Right atrium auricular region (tissue), 2 donors: ENCODE results near the gene CDKN2AIPNL. TPM values are rescaled to one million over a fixed set of nuclear protein-coding genes. Genes with fewer than 3 reads are reported as not detected.
"Not testable (repeated sequence)": the region's sequence is repeated elsewhere in the genome, so short reads cannot be mapped to it uniquely, and the experiment has no call there.

Source experiments
- DNase-seq: peaks from one replicate; pipeline ENCODE4 v3.0.0-alpha.2; 2019; ENCODE audit warnings: low spot score
- H3K27ac ChIP-seq, 2 donors: fragments of 200-600 bp; sonication (generic); 1 replicate in 1 of 2; 2 replicates in 1 of 2; pipeline ENCODE4 v1.5.1; 2016 to 2019
- H3K27me3 ChIP-seq, 2 donors: fragments of 200-600 bp; sonication (generic); one replicate each; pipeline versions ENCODE4 v1.5.1 to v1.6.0; 2017 to 2019
- H3K36me3 ChIP-seq: fragments of 200-600 bp; sonication (generic); one replicate; pipeline ENCODE4 v1.5.1; 2016
- H3K4me1 ChIP-seq, 2 donors: fragments of 200-600 bp; sonication (generic); one replicate each; pipeline versions ENCODE4 v1.5.1 to v1.6.0; 2017 to 2019
- H3K4me3 ChIP-seq, 2 donors: fragments of 200-600 bp; sonication (generic); 1 replicate in 1 of 2; 2 replicates in 1 of 2; pipeline ENCODE4 v1.5.1; 2017 to 2019; ENCODE audit warnings: mild to moderate bottlenecking in 1 of 2, moderate library complexity in 1 of 2
- H3K9me3 ChIP-seq, 2 donors: fragments of 200-600 bp; sonication (generic); one replicate each; pipeline ENCODE4 v1.5.1; 2019
- CTCF ChIP-seq, 2 donors: fragments of 200-600 bp; sonication (generic); IDR thresholded peaks; one replicate each; pipeline ENCODE4 v1.5.1; 2019; ENCODE audit warnings: antibody characterized with exemption in 2 of 2
- total RNA-seq, 2 donors: library from RNA; depleted of rRNA; stranded (reverse); fragments of >200 nt; gene quantifications; one replicate each; pipeline ENCODE4 v1.1.0, GENCODE V29; 2016

The CDKN2AIPNL gene
- total RNA-seq, 2 donors from 2014 or later = 28.2 to 32.8 TPM

- Histone ChIP-seq H3K4me3 (no peak overlapping the region), H3K27me3 (no peaks in the 10 kb centered on the region), H3K4me1 (no peaks in the 10 kb centered on the region), H3K36me3 (no peaks in the 10 kb centered on the region), H3K27ac (no peak overlapping the region), H3K9me3 (peaks cover 0 to 8% of the 10 kb centered on the region in 2 donors)
- no peak for TF ChIP-seq CTCF (IDR thresholded peaks at IDR 0.05)
- DNase-seq = no peak
These were observed 11.2 kb upstream of the CDKN2AIPNL start for GRCh38 chr5:134422791-134423365.

DNA sequence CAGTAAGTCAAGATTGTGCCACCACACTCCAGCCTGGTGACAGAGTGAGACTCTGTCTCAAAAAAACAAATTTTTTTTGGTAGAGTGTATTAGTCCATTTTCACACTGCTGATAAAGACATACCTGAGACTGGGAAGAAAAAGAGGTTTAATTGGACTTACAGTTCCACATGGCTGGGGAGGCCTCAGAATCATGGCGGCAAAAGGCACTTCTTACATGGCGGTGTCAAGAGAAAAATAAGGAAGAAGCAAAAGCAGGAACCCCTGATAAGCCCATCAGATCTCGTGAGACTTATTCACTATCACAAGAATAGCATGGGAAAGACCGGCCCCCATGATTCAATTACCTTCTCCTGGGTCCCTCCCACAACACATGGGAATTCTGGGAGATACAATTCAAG is 9.4 kb upstream of the CDKN2AIPNL start:
- not testable (repeated sequence) for H3K36me3 ChIP-seq, H3K27me3 ChIP-seq, DNase-seq, H3K27ac ChIP-seq, H3K4me3 ChIP-seq, H3K4me1 ChIP-seq, H3K9me3 ChIP-seq

DNA sequence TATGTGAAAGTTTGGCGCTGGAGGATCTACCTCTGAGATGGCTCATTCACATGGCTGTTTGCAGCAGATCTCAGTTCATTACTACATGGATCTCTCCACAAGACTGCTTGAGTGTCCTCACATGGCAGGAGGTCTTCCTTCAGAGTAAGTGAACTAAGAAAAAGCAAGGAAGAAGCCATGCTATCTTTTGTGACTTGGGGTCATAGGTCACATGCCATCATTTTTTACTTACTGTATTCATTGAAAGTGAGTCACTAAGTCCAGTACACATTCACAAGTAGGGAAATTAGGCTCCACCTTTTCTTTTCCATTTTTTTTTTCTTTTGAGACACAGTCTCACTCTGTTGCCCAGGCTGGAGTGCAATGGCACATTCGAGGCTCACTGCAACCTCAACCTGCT is 8.7 kb upstream of the CDKN2AIPNL start:
- TF ChIP-seq CTCF (IDR thresholded peaks at IDR 0.05) = no peak
- H3K27me3 ChIP-seq = no peaks in the 10 kb centered on the region
- no peaks in the 10 kb centered on the region for H3K36me3 ChIP-seq
- H3K4me3 ChIP-seq = no peak overlapping the region
- H3K4me1 ChIP-seq = no peaks in the 10 kb centered on the region
- no peak for DNase-seq
- no peak overlapping the region for H3K27ac ChIP-seq
- H3K9me3 ChIP-seq = peaks cover 0 to 8% of the 10 kb centered on the region in 2 donors

GRCh38 chr5:134418958-134419357 is 7.3 kb upstream of the CDKN2AIPNL start:
- TF ChIP-seq CTCF (IDR thresholded peaks at IDR 0.05) = no peak
- DNase-seq = no peak
- Histone ChIP-seq H3K27me3 (no peaks in the 10 kb centered on the region), H3K36me3 (no peaks in the 10 kb centered on the region), H3K27ac (no peak overlapping the region), H3K4me3 (no peak overlapping the region), H3K4me1 (no peaks in the 10 kb centered on the region), H3K9me3 (peaks cover 0 to 8% of the 10 kb centered on the region in 2 donors)

GRCh38 chr5:134417707-134418106 is 6.0 kb upstream of the CDKN2AIPNL start:
- TF ChIP-seq CTCF (IDR thresholded peaks at IDR 0.05) = no peak
- Histone ChIP-seq H3K36me3 (no peaks in the 10 kb centered on the region), H3K4me1 (peaks cover 0 to 6% of the 10 kb centered on the region in 2 donors), H3K4me3 (no peak overlapping the region), H3K27me3 (no peaks in the 10 kb centered on the region), H3K9me3 (peaks cover 0 to 8% of the 10 kb centered on the region in 2 donors), H3K27ac (no peak overlapping the region)
- no peak for DNase-seq

DNA sequence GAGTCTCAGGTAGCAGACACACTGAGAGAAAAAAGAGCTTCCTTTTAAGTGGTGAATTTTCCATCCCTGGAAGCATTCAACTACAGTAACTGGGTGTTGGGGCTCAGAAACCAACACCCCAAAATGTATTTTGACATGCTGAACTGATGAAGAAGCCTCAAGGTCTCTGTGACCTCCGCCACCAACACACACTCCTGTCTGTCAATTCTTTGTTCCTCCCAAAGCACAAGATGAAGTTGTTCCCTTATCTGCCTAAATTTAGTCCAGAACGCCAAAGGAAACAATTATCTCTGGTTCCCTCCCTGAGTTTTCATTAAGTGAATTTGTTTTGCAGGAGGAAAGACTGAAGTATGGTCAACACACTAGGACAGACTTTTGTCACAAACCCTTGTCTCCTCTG is 1.4 kb upstream of the CDKN2AIPNL start:
- H3K9me3 ChIP-seq = no peaks in the 10 kb centered on the region
- H3K4me1 ChIP-seq = peaks cover 0 to 36% of the 10 kb centered on the region in 2 donors
- H3K36me3 ChIP-seq = peaks cover 3% of the 10 kb centered on the region
- DNase-seq = no peak
- no peaks in the 10 kb centered on the region for H3K27me3 ChIP-seq
- no peak overlapping the region for H3K4me3 ChIP-seq
- peak overlapping the region; percentile 85 for H3K27ac ChIP-seq
- no peak for TF ChIP-seq CTCF (IDR thresholded peaks at IDR 0.05)
